Stimulated activated CD8-positive, alpha-beta memory T cell treated with anti-CD3 and anti-CD28 coated beads, Interleukin-4, amount 100 ng/mL, for 1 hour (primary cell): Measurements from ENCODE around the gene DLG2.
"Not testable (repeated sequence)": the region's sequence is repeated elsewhere in the genome, so short reads cannot be mapped to it uniquely, and the experiment has no call there.

ENCODE experiments used
- DNase-seq, 2 donors: peaks; one replicate each; pipeline ENCODE4 v3.0.0-alpha.2; 2020; ENCODE audit warnings: low read depth in 2 of 2, low spot score in 1 of 2

DLG2 gene

DNA sequence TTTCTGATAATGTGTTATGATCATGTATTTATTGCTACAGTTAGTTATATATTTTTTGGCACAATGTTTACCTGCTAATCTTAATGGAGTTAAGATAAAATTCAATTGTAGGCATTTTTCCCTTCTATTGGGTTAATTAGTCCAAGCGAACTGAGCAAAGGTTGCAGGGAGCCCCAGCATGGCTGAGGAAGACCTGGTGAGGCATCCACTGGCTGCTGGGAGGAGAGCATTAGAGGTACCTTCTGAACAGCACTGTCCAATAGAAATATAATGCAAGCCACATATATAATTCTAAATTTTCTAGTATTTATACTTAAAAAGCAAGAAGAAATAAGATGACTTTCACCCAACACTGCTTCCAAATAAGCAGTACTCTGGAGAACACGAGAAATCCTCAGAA lies 19.9 kb upstream of the DLG2 start:
- DNase-seq: no peak

DNA sequence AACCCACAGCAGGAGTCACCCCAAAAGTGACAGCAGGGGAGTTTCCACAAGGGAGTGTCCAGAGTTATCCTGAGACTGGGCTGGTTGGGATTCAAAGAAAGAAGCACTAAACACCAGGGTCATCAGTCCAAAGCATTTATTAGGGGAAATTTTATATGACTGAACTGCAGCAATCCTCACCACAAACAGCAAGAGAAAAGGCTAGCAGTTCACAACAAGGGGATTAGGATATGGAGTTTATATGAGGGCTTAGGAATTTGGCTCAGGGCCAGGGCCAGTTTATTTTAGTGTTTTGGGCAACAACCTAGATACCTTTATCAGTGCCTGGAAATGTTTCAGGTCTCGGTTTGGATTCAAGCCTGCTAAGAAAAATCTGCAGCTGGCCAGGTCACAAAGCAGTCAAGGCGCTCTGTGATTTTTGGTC lies 16.1 kb upstream of the DLG2 start:
- no peak for DNase-seq

- no peak for DNase-seq
Measured at GRCh38 chr11:85634747-85635146, 7.6 kb upstream of the DLG2 start.

DNA sequence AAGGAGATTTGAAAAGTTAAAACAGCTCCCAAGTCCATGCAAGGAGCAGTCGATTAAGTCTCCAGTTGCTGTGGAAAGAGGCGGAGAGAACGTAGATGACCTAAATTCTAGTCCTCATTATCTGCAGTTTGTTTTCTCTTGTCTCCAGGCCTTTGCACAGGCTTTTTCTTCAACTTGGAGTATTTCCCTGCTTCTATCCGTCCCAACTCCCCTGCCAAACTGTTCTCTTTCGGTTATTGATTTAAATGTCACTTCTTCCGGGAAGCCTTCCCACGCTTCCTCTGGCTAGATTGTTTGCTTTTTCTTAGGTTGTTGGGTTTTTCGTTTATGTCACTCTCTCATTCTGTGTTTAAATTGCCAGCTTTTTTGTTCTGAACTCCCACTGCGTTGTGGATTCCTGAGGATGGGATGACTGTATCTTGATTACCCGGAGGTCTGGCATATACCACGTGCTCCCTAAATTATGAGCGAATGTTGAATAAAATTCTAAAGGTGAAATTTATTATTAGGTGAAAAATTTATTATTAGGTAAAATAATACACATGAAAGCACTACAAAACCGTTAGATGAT lies 1.7 kb upstream of the DLG2 start:
- DNase-seq: no peak

GRCh38 chr11:85627998-85628770 lies 1.0 kb upstream of the DLG2 start, which contains the start of gene TMEM126B:
Gene TMEM126B (plus strand): TSS chr11:85628593. CDS start chr11:85628608, 15 bp downstream.
- DNase-seq: peak; percentile 83 to 93

GRCh38 chr11:85626496-85626895 lies 648 bp downstream of the DLG2 start:
- DNase-seq: no peak

GRCh38 chr11:85620256-85620655 lies 6.9 kb downstream of the DLG2 start:
- no peak for DNase-seq

DNA sequence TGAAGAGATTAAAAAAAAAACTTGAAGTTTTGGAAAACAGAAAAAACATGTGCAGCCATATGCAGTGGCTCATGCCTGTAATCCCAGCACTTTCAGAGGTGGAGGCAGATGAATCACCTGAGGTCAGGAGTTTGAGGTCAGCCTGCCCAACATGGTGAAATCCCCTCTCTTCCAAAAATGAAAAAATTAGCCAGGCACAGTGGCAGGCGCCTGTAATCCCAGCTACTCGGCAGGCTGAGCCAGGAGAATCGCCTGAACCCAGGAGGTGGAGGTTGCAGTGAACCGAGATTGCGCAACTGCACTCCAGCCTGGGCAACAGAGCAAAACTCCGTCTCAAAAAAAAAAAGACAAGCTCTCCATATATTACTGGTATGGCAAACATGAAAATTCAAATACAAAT lies 7.6 kb downstream of the DLG2 start:
- no peak for DNase-seq

- not testable (repeated sequence) for DNase-seq
Measured at GRCh38 chr11:85611643-85612042, 15.5 kb downstream of the DLG2 start.

- not testable (repeated sequence) for DNase-seq
Measured at GRCh38 chr11:85609286-85609685, 17.9 kb downstream of the DLG2 start.

- DNase-seq: not testable (repeated sequence)
Measured at GRCh38 chr11:85608621-85609020, 18.5 kb downstream of the DLG2 start.

- not testable (repeated sequence) for DNase-seq
Measured at GRCh38 chr11:85606237-85606636, 20.9 kb downstream of the DLG2 start.

DNA sequence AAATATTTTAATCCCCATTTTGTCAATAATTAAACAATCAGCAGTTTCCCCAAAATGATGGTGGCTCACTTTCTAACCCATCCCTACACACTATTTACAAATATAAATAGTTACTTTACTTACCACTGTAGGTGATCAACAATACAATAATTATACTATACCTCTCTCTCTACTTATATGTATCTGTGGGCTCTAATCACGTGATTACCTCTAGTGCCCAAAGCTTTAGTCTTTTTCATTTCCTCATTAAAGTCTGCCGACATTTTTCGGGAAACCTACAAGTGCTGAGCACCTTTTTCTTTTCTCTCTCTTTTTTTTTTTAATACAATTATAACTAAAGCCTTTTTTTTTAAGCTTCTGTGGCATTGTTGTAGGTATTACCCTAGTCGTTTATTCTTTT lies 23.9 kb downstream of the DLG2 start:
- DNase-seq: no peak

DNA sequence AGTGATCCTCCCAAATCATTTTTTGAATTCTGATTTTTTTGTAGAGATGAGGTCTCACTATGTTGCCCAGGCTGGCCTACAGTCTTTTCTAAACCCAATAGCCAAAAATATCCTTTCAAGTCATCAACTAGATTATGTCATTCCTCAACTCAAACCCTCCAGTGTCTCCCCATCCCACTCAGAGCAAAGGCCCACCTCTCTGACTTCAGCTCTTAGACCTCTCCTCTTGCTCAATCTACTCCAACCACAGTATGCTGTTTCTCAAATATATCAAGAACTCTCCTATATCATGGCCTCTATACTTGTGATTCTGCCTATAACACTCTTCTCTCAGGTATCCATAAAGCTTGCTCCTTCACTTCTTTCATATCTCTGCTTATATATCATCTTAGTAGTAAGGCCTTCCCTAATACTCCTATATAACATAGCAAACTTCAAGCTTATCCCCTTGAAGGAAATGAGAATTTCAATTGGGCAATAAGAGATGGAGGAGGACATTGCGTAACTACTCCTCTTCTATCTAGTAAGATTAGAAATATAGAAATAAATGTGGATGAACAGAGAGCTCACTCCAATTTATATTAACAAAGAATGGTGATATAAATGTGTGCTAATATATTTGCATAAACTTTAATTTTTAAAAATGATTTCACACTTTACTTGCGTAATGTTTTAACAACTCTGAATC lies 24.5 kb downstream of the DLG2 start:
- DNase-seq: no peak

- no peak for DNase-seq
Measured at GRCh38 chr11:85599083-85599482, 28.1 kb downstream of the DLG2 start.

DNA sequence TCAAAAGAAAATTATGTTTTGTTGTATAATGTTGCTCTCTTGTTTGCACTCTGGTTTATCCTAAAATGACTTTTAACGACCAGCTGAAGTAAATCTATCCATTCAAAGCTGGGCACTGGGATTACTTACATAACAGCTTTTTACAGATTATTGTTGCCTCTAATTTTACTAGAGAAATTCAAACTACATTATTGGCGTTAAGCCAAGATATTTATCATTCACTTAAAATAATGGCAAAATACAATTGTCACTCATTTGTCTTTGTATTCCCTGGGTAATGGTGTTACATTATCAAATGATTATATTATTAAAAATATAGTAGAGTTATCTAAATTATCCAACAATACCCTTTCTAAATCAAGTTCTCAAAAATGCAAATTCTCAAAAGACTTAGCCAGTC lies 30.3 kb downstream of the DLG2 start:
- no peak for DNase-seq

DNA sequence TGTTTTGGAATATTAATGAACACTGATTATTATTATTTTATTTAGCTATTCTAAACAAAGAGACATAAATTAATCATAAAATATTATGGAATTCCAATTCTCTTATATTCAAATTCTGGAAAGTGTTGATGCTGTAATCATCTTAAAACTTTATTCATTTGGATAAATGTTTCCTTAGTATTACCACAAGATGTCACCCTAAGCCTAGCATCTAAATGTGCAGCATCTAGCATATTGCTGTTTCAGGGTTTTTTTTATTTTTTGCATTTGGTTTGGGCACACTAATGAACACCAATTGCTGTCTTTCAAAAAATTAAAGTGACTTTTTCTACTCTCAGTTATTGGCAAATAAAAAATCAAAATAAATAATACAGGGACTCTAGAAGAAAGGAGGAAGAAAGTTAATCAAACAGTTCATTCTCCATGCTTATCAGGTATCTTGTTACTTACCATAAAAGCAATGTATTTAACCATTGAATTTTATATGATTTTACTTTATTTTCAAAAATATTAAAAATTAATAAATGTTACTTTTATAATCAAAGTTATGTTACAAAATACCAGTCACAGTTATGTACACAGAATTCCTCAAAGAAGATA lies 31.8 kb downstream of the DLG2 start:
- DNase-seq: no peak

- no peak for DNase-seq
Measured at GRCh38 chr11:85590848-85591483, 36.2 kb downstream of the DLG2 start.

DNA sequence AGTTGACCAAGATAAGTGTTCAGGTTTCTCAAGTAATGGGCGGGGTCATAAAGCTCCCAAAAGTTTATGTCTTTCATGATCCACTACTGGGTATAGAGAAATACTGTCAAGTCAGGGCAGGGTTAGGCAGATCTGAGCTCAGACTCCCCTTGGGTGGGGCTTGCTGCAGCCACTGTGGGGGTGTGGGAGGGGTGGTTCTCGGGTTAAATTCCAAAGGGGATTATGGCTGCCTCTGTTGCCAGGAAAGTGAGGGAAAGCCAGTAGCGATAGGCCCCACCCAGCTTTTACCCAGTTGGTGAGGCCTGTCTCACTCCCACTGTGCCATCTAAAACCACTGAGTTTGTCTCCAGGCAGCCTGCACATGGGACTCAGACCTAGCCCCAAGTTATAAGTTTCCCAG lies 37.8 kb downstream of the DLG2 start:
- no peak for DNase-seq

- DNase-seq: no peak
Measured at GRCh38 chr11:85582111-85582510, 45.0 kb downstream of the DLG2 start.

- no peak for DNase-seq
Measured at GRCh38 chr11:85575388-85575787, 51.8 kb downstream of the DLG2 start.
